HG03520 (cell line): ENCODE results near the gene ZNF408.

Experiments
- ATAC-seq: cut with Tn5 transposase; IDR thresholded peaks from one replicate; pipeline ENCODE4 v1.9.1; 2021; ENCODE audit warnings: mild to moderate bottlenecking, moderate library complexity; ENCODE audit not compliant: unreplicated experiment

Gene ZNF408

GRCh38 chr11:46675949-46676348 is 24.9 kb upstream of the ZNF408 start:
- ATAC-seq = no peak

GRCh38 chr11:46676436-46677158 is 24.2 kb upstream of the ZNF408 start:
- ATAC-seq = no peak

- no peak for ATAC-seq
These were observed 23.7 kb upstream of the ZNF408 start for GRCh38 chr11:46677169-46677568.

GRCh38 chr11:46677991-46678740 is 22.7 kb upstream of the ZNF408 start:
- no peak for ATAC-seq

- ATAC-seq = no peak
These were observed 22.1 kb upstream of the ZNF408 start for GRCh38 chr11:46678741-46679130.

GRCh38 chr11:46679241-46680163 is 21.3 kb upstream of the ZNF408 start:
- ATAC-seq = no peak

GRCh38 chr11:46680164-46680760 is 20.6 kb upstream of the ZNF408 start:
- ATAC-seq = no peak

GRCh38 chr11:46680815-46681214 is 20.0 kb upstream of the ZNF408 start:
- no peak for ATAC-seq

GRCh38 chr11:46681814-46682213 is 19.0 kb upstream of the ZNF408 start:
- ATAC-seq = no peak

- no peak for ATAC-seq
These were observed 17.8 kb upstream of the ZNF408 start for GRCh38 chr11:46682773-46683752.

GRCh38 chr11:46684367-46684766 is 16.5 kb upstream of the ZNF408 start:
- ATAC-seq = no peak

GRCh38 chr11:46686886-46687795 is 13.7 kb upstream of the ZNF408 start:
- no peak for ATAC-seq

- no peak for ATAC-seq
These were observed 10.1 kb upstream of the ZNF408 start for GRCh38 chr11:46690702-46691101.

GRCh38 chr11:46692450-46692849 is 8.4 kb upstream of the ZNF408 start:
- no peak for ATAC-seq

- ATAC-seq = no peak
These were observed 7.2 kb upstream of the ZNF408 start for GRCh38 chr11:46693597-46694012.

GRCh38 chr11:46694072-46694471 is 6.8 kb upstream of the ZNF408 start:
- ATAC-seq = no peak

GRCh38 chr11:46694607-46695006 is 6.2 kb upstream of the ZNF408 start:
- ATAC-seq = no peak

GRCh38 chr11:46695345-46696211 is 5.3 kb upstream of the ZNF408 start:
- no peak for ATAC-seq
